HuH-7 (cell line): ENCODE measurements around the gene REL.
"Not testable (repeated sequence)": the region's sequence is repeated elsewhere in the genome, so short reads cannot be mapped to it uniquely, and the experiment has no call there.

Experiments used
- DNase-seq: peaks from one replicate; pipeline ENCODE4 v3.0.0; 2011; ENCODE audit warnings: low spot score

REL gene

GRCh38 chr2:60925994-60926740 is 44.8 kb downstream of the REL start:
- DNase-seq = peak; percentile 5

DNA sequence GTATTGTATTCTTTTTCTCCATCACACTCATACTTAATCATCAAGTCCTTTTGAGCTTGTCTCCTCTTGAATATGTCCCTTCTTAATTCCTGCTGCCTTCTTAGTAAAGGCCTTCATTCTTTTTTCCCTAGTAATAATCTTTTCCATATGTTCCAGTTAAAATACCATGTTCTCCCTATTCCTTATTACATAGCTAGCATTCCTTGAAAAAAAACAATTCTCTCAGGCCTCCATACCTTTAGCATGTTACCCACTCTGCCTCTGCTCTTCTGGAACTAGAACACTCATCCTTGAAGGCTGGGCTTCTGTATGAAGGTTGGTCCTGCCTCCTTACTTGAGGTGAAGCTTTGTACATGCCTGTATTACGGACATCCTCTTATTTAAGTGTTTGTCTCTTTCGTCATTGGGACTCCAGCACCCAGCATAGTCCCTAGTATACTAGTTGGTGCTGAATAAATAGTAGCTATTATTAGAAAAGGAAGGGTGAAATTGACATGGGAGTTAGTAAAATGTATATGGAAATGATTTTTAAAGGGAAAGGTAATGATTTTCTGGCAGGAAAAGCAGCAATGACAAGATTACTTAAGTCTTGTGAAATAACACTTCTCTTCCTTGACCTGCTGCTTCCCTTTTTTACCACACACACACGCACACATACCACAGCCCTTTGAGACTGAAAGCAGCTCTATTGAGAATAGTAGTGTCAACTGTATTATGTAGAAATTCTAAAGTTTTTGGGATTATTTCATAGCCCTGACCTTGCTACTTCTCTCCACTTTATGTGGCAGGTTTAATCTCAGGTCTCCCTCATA is 45.6 kb downstream of the REL start:
- DNase-seq = no peak

DNA sequence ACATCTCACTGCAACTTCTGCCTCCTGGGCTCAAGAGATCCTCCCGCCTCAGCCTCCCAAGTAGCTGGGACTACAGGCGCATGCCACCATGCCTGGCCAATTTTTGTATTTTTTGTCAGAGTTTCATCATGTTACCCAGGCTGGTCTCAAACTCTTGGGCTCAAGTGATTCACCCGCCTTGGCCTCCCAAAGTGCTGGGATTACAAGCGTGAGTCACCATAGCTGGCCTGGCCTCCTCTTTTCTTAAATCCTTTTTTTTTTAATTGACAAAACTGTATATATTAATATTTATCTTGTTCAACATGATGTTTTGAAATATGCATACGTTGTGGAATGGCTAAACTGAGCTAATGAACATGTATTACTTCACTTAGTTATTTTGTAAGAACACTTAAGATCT is 50.7 kb downstream of the REL start:
- DNase-seq = not testable (repeated sequence)

GRCh38 chr2:60932954-60933353 is 51.6 kb downstream of the REL start:
- no peak for DNase-seq

DNA sequence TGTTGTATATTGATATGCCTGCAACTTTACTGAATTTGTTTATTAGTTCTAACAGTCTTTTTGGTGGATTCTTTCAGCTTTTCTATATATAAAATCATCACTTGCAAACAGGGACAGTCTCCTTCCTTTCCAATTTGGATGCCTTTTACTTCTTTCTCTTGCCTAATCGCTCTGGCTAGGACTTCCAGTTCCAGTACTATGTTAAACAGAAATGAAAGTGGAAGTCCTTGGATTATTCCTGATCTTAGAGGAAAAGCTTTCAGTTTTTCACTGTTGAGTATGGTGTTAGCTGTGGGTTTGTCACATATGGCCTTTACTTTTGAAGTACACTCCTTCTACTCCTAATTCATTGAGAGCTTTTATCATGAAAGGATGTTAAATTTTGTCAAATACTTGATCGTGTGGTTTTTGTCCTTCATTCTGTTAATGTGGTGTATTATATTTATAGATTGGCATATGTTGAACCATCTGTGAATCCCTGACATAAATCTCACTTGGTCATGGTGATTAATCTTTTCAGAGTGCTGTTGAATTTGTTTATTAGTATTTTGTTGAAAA is 52.9 kb downstream of the REL start:
- DNase-seq = no peak

- DNase-seq = no peak
These were observed 55.4 kb downstream of the REL start for GRCh38 chr2:60936757-60937156.

DNA sequence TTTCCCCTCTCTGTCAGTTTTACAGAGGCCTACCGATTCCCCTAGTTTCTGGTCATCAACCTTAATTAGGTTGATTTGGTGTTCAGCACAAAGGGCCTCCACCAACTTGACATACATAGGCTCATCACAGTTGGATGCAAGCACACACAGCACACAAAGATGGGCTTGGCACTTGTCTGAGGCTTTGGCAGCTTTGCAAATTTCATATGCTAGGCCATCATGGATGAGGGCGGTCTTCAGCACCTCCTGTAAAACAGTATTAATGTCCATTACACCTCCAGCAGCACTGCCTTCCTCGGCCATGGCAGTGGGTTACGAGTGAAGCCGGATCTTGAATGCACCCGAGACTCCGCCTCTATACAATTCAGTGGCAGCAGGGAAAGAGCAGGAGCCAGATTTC is 56.9 kb downstream of the REL start:
- DNase-seq = no peak

- no peak for DNase-seq
These were observed 58.2 kb downstream of the REL start for GRCh38 chr2:60939622-60940021.

GRCh38 chr2:60945341-60945740 is 64.0 kb downstream of the REL start:
- DNase-seq = no peak

DNA sequence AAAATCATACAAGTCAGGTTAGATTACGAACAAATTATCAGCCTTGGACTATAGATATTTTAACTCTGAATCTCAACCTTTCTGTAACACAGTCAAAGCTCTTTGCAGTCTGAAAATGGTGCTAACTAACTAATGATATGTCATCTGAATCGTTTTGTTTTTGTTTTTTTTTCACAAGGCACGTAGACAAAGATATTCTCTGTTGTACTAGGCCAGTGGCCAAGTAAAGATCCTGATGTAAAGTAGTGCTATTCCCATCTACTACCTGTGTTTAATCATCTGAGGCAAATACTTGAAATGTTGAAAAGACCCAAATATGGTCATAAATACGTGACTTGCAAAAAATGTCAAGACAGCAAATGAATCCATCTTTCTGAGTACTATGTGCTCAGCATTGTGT is 65.7 kb downstream of the REL start:
- no peak for DNase-seq

DNA sequence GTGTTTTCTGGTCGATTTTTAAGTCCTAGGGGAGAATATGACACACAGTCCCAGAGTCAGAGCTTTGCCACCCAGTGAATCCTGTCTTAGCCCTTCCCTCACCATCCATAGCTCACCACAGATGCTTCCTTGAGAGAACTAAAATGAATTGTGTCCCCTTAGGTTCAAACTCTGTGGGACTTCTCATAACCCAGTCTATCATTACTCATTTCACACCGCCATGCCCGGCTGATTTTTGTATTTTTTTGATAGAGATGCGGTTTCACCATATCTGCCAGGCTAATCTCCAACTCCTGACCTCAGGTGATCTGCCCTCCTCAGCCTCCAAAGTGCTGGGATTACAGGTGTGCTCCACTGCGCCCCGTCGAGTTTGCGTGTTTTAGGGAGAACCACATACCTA is 66.8 kb downstream of the REL start:
- DNase-seq = no peak

DNA sequence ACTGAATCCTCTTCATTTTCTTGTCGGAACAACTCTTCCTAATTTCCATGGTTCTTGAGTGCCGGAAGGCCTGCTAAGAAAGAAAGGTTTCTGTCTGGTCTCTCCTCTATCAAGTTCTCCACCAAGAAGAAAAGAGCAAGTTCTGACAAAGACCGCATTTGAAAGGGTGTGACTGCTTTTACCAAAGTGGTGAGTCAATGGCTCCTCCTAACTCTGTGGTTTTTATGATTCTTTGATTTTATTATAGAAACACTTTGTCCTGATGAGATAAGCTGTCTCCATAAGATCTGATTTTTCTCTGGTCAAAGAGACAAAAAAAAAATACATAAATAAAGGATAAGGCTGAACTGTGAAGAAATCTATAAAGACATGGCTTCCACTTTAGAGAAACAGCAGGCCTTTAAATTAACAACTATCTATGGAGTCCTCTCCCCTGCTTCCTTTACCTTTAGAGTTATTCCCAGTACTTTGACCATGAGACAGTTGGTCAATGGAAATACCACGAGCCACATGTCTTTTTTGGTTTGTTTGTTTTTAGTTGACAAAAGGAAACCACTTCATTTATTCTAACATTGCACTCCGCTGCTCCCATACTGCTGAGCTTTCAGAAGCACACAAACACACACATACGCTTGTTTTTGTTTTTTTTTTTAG is 67.7 kb downstream of the REL start:
- DNase-seq = no peak

GRCh38 chr2:60954139-60954538 is 72.8 kb downstream of the REL start:
- DNase-seq = no peak

GRCh38 chr2:60957224-60957623 is 75.8 kb downstream of the REL start:
- no peak for DNase-seq

DNA sequence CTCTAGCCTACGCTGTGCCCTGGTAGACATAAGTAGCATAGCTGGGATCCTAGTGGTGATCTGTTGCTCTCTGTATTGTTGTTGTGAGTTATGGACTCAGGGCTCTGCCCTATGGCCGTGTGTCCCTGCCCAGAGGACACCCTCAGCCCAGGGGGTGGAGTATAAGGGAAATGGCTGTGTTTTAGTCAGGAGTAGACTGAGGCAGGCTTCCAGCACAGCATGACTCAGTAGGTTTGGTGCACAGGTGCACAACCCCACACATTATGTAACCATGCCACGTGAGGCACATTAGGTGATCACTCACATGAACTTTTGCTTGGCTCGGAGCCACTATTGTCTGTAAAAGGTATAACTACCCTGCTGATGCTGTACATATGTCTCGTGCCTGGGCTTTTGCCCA is 76.3 kb downstream of the REL start:
- no peak for DNase-seq

- DNase-seq = no peak
These were observed 77.0 kb downstream of the REL start for GRCh38 chr2:60958361-60958760.

DNA sequence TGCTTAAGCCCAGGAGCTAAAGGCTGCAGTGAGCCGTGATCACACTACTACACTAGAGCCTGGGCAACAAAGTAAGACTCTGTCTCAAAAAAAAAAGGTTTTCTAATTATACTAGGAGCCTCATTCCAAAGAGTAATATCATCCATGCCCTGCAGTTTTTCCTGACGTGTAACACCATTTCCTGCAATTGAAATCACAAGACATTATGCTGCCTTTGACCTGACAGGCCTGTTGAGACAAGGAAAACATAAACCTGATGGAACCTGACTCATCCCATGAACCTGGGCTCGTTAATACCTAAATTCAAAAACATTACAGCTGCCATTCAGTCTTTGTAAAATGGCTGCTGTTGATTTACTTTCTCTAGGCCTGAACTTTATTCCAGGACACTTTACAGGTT is 77.4 kb downstream of the REL start:
- no peak for DNase-seq

- DNase-seq = no peak
These were observed 78.1 kb downstream of the REL start for GRCh38 chr2:60959501-60959900.

- DNase-seq = no peak
These were observed 79.3 kb downstream of the REL start for GRCh38 chr2:60960706-60961105.

DNA sequence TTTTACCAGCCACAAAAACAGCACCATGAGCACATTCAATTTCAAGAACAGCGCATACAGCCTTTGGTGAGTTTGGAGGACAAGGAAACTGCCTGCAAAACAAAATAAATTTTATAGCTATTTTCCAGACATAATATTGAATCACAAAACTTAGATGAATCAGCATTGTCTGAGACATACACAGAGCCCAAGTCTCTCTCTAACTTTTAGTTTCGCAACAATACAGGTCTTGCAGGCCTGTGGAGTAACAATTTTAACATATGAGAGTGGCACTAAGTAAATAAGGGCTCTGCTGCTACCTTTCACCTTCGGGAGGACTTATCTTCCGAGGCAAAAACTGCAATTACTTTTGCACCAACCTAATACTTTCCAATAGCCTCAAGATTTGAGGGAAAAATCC is 80.1 kb downstream of the REL start:
- no peak for DNase-seq

DNA sequence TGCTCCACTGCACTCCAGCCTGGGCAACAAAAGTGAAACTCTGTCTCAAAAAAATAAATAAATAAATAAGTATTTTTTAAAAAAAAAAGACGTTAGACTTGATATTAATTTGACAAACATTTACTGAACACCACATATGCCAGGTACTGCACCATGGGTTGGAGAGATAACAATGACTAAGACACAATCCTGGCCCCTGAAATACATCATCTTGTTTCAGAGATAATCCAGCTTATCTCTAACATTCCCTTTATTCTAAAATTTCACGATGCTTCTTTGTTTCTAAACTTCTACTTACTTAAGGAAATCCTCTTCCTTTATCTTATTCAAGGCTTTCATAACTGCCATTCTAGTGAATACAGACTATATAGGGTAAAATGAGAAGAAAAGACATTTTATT is 81.2 kb downstream of the REL start:
- no peak for DNase-seq

DNA sequence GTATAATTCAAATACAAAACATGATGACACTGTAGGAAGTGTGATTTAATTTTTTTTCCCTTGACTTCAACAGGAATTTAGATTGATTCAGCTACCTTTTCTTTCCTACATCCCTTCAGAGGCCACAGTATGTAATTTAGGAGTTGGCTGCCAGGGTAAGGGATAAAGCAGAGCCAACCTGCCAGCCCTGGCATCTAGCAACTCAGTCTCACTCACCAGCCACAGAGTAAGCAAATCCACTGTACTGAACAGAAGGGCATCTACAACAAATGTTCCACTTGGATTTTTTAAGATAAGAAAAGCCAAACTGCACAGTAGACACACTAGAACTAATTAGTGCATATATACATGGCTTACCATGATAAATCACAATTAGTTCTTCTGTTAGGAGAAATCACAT is 81.8 kb downstream of the REL start:
- DNase-seq = no peak
